DLD1 (cell line): ENCODE measurements around the gene NETO2.
"Not testable (repeated sequence)": the region's sequence is repeated elsewhere in the genome, so short reads cannot be mapped to it uniquely, and the experiment has no call there.

ENCODE experiments used
- in situ Hi-C: cut with HindIII; loops from 2 replicates; pipeline ENCODE4 v1.10.0; 2017; ENCODE audit warnings: low sequenced_read_pairs

Gene NETO2, protein sequence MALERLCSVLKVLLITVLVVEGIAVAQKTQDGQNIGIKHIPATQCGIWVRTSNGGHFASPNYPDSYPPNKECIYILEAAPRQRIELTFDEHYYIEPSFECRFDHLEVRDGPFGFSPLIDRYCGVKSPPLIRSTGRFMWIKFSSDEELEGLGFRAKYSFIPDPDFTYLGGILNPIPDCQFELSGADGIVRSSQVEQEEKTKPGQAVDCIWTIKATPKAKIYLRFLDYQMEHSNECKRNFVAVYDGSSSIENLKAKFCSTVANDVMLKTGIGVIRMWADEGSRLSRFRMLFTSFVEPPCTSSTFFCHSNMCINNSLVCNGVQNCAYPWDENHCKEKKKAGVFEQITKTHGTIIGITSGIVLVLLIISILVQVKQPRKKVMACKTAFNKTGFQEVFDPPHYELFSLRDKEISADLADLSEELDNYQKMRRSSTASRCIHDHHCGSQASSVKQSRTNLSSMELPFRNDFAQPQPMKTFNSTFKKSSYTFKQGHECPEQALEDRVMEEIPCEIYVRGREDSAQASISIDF

DNA sequence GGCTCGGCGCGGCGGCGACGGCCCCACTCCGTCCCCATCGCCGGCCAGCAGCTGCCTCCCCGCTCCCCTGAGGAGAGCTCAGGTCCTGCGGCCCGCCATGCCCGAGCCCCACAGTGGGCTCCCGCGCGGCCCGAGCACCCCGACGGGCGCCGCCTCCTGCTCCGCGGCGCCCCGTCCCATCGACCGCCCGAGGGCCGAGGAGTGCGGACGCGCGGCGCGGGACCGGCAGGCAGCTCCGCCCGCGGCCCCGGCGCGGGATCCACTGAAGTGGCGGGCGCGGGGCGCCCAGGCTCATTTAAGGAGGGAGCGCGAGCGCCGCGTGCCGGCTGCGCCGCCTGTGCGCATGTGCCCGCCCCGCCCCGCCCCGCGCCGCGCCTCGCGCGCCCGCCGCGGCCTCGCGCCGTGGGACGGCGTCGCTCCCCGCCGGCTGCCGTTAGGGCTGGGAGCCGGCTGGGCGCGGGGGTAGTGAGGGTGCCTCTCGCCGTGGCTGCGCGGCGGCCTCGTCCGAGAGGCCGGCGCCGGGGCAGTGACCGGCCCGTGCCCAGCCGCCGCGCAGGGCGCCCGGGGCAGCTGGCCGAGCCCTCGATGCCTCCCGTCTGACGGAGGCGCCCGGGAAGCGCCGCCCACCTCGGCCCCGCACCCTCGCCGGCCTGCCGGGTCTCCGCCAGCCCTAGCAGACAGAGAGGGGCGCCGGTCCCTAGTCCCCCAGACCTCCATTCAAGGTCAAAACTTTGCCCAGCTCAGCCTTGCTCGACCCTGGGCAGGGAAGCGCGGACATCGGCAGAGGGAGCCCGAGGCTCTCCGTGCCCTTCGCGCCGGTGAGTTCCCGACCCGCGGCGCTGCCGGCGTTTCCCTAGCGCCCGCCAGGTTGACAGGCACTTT lies at the start of gene NETO2:
NETO2 (minus strand) TSS at position 269 of the 882 bp plus-strand sequence. CDS start 333 bp downstream, outside the sequence.
- in situ Hi-C loops, result no loop called here

DNA sequence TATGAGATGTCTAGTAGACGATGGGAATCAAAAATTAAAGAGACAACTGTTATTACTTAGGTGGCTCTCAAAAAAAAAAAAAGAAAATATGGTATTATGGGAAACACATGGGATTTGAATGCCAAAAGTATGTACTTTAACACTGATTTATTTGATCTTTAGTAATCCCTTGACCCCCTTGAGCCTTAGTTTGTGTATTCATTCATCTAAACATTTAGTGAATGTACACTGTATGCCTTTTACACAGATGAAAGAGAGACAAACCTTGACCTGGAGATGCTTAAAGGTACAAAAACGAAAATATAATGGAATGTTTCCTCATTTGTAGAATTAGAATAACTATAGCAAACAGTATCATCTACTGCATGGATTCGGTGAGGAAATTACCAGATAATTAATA lies 38.6 kb upstream of the NETO2 start:
- in situ Hi-C loops, result no loop called here

DNA sequence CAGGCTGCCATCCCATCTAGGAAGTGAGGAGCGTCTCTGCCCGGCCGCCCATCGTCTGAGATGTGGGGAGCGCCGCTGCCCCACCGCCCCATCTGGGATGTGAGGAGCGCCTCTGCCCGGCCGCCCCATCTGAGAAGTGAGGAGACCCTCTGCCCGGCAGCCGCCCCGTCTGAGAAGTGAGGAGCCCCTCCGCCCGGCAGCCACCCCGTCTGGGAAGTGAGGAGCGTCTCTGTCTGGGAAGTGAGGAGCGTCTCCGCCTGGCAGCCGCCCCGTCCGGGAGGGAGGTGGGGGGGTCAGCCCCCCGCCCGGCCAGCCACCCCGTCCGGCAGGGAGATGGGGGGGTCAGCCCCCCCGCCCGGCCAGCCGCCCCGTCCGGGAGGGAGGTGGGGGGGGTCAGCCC lies 37.3 kb upstream of the NETO2 start:
- in situ Hi-C loops, result not testable (repeated sequence)

DNA sequence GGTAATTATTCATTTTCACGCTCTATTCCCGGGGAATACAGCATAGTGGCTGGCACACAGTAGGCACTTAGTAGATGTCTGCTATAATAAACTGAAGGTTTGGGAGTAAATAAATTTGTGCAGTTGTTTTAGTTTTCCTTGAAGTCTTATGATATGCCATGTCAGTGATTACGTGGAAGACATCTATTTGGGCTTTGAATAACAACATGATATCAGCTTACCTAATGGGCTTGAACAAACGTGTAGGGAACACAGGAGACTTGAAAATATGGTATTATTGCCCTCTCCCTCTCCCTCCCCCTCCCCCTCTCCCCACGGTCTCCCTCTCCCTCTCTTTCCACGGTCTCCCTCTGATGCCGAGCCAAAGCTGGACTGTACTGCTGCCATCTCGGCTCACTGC lies 36.3 kb upstream of the NETO2 start:
- in situ Hi-C loops, result no loop called here

DNA sequence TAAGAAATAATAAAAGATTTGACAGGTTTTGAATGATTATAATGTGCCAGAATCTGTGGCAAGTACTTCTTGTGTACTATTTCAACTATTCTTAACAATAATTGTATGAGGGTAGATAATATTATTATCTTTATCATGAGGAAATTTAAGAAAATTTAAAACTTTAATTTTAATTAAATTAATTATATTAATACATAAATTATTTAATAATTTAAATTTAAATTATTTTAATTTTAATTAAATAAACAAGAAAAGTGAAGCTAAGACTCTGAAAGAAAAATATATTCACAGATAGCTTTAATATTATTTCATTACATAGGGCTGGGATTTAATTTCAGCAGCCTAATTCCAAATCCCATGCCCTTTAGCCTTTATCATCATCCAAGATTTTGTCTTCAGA lies 31.4 kb upstream of the NETO2 start:
- in situ Hi-C loops, result no loop called here

DNA sequence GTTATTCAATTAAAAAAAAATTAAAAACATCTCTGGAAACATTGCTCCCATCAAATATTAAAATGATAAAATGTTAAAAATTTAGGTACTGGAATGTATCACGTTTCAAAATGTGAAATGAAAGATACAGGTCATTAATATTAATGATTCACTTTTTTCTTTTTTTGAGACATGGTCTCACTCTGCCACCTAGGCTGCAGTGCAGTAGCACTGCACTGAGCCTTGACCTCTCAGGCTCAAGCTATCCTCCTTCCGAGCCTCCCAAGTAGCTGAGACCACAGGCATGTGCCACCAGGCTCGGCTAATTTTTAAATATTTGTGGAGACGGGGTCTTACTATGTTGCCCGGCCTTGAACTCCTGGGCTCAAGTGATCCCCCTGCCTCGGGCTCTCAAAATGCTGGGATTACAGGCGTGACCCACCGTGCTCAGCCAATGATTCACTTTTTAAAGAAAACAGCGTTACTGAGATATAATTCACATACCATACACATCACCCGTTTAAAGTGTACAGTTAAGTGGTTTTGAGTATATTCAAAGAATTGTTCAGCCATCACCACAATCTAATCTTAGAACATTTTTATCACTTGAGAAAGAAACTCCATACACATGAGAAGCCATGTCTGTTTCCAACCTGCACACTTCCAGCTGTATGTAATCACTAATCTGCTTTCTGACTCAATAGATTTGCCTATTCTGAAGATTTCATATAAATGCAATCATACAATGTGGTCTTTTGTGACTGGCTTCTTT lies 19.1 kb upstream of the NETO2 start:
- in situ Hi-C loops, result loop anchor here (25.0 kb wide), 1 partner anchor 699 kb away; no protein-coding TSS in a partner anchor

DNA sequence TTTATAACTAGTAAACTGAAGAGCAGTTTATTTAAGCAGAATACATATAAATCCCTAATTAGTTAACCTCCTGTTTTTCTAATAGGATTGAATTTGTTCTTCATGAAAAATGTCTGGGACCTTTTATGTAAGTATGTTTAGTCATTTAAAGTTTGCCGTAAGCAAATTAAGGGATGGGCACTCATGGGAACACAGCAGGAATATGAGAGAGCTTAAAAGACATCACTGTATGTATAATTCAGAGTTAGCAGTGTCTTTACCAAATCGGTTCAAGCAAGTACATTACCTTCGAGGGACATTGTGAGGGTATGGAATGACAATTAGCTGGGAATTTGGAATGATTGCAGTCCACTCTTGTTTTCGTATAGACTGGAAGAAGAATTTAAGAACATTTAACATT lies 17.7 kb upstream of the NETO2 start:
- in situ Hi-C loops, result loop anchor here (25.0 kb wide), 1 partner anchor 701 kb away; no protein-coding TSS in a partner anchor

DNA sequence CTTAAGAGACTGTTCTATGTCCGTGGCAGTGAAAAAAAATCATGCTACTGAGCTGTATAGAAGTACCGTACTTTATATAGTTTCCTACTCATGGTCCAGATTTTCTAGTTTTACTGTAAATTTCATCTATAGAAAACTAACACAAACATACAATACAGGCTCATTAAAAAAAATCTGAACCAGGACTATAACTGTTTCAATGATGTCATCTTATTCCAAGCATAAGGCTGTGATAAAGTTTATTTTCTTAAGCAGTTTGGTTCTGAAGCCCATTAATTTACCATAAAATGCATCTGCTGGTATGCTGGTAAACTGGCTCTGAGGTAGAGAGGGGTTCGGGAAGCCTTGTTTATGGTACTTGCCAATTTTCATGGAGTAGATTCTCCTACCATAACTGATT lies 16.7 kb upstream of the NETO2 start:
- in situ Hi-C loops, result loop anchor here (25.0 kb wide), 1 partner anchor 702 kb away; no protein-coding TSS in a partner anchor

DNA sequence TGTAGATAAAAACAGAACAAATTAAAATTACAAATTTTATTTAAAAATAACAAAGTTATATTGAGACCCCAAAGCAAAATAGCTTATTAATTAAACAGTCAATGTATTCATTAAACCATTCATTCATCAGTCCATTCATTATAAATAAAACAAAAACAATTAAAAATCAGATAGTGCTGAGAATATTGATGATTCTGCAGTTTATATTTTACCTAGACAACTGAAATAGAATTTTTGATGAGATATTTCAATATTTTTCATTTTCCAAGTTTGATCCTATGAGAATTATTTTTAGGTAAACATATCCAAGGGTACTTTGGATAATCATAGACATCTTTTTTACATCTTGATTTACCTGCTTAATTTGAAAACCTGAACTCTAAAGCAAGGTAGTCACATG lies 15.2 kb upstream of the NETO2 start:
- in situ Hi-C loops, result loop anchor here (25.0 kb wide), 1 partner anchor 703 kb away; no protein-coding TSS in a partner anchor

DNA sequence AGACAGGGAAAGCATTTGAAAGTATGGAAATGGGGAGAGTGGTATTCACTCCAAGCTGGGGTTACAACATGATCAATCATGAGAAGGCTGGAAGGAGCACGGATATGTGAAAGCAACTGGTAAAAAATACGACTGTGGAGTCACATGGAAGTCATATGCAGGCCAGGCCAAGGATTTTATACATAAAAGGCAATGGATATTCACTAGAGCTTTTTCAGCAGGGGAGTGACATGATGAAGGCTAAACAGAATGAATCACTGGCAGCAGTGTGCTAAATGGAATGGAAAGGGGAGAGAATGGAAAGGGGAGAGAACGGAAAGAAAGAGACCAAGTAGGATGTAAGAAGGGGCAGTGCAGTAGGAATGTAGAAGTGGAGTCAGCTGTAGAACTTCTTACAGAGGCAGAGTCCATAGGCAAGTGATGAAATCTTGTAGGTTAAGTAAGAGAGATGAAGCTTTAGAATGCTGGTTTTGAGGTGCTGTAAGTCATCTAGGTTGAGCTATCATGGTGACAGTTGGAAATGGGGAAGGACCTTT lies 13.0 kb upstream of the NETO2 start:
- in situ Hi-C loops, result loop anchor here (25.0 kb wide), 1 partner anchor 706 kb away; no protein-coding TSS in a partner anchor

DNA sequence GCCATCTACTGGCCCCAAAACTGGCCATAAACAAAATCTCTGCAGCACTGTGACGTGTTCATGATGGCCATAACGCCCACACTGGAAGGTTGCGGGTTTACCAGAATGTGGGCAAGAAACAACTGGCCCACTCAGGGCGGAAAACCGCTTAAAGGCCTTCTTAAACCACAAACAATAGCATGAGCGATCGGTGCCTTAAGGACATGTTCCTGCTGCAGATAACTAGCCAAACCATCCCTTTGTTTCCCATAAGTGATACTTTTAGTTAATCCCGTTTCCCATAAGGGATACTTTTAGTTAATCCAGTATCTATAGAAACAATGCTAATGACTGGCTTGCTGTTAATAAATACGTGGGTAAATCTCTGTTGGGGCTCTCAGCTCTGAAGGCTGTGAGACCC lies 8.8 kb upstream of the NETO2 start:
- in situ Hi-C loops, result loop anchor here (25.0 kb wide), 1 partner anchor 710 kb away; no protein-coding TSS in a partner anchor

DNA sequence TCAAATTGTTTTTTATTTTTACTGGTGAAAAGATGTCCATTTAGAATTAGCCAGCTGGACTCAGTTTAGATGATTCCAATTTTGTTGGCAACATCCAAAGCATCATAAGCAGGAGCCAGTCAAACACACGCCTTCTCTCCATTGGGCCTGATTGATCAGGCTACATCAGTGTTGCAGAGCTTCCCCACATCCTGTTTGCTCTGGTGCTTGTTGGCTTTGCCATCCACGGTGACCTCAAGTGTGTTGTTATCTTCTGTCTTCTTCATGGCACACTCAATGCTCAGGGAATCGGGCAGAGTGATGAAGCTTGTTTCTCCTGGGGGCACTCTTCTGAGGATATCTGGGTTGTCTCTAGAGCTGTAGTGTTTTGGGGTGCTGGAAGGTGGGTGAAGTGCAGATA lies 6.3 kb upstream of the NETO2 start:
- in situ Hi-C loops, result loop anchor here (25.0 kb wide), 1 partner anchor 712 kb away; no protein-coding TSS in a partner anchor

DNA sequence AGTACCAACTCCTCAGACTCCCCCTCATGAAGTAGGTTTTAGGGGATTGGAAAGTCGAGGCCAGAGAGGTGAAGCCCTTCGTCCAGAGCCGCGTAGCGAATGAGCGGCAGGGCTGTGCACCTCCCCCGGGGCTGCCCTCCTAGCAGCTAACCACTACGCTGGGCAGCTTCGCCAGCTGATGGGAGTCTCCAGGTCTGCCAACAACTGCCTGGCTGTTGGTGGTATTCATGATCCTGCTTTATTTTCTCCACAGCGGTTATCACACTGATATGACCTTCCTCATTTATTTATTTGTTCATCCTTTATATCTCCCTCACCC lies 773 bp upstream of the NETO2 start:
- in situ Hi-C loops, result no loop called here

DNA sequence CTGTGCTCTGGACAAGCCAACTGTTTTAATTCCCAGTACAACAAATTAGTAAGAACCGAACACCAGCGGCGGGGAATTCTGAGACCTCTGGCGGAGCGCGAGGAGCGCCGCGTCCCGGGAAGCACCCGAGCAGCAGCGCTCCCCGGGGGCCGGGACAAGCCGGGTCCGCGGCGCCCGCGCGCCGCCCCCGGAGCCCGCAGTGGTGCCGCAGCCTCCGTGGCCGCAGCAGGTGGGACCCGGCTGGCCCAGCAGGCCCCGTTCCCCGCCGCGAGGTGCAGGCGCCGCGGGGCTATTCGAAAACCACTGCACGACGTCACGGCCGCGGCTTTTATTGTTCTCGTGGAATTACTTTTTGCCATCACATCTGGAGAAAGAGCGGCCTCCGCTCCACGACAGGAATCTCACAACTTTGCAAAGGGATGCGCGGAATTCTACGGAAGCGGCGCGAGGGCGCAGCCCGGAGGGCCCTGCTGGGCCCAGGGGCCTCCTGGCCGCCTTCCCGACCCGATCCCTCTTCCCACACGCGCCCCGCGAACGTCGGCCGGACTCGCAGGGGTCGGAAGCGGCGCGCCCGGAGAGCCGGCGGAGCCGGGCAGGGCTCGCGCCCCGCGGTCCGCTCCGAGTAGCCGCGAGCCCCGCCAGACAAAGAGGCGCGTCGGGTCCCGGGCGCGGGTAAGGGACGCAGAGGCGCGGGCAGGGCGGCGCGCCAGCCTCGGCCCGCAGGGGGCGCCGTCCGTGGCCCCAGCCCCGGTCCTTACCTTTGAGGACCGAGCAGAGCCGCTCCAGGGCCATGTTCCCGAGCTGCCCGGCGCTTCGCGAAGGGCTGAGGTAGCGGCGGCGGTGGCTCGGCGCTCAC lies 696 bp downstream of the NETO2 start:
- in situ Hi-C loops, result no loop called here

DNA sequence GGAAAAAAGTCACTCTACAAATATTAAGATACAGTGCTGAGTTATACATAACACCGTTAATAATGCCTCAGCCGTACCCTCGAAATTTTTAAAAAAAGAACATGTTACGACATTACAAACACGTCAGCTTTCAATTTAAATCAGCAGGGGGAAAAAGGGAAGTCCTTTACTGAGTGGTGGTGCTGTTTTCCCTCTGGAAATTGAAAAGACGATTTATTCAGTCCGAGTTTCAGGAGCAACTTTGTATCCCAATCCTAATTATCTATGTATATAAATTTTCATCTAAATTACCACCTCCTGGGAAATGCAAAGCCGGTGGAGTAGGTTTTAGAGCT lies 1.3 kb downstream of the NETO2 start:
- in situ Hi-C loops, result no loop called here

DNA sequence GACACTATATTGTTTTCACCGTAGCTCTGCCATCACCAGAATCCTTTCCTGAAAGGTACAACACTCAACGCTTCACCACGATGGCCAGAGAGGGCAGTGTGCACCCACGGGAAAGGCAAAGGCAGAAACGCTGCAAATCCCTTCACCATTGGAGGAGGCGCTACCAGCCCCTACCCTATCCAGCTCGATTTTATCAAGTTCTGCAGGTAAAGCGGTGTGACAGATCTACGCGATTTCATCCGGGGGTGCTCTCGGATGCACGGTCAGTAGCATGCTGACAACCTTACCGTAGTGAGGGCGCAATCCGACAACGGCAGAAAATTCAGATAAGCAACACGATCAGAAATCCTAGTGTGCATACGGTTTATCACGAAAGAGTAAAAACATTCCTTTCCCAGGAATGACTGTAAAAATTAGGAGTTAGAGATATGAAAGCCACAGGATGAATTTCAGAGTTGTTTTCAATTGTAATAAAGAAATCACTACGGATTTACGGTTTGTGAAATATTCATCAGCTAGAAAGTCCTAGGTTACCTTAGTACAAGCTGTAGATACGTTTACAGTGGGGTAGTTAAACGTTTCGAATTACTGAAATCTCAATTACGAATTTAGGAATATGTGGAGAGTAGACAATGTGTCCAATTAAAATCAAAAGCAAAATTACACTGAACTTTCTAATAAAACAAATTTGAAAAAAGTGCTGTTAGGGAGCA lies 1.8 kb downstream of the NETO2 start:
- in situ Hi-C loops, result no loop called here

DNA sequence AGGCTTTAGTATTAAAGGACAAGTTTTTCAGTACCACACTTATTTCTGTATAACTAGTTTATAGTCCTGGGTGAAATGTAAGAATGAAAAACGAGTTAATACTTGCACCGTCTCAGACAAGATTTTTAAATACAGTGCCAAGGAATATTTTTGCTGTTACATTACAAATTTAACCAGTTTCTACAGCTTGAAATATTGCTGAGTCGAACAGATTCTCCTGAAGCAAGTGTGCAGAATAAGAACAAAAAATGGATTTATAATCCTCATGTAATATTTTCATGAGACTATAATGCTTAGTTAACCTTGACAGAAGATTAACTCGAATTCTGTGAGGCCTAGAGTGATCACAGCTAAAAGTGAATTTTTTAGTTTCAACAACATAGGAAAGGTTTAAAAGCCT lies 3.1 kb downstream of the NETO2 start:
- in situ Hi-C loops, result no loop called here

DNA sequence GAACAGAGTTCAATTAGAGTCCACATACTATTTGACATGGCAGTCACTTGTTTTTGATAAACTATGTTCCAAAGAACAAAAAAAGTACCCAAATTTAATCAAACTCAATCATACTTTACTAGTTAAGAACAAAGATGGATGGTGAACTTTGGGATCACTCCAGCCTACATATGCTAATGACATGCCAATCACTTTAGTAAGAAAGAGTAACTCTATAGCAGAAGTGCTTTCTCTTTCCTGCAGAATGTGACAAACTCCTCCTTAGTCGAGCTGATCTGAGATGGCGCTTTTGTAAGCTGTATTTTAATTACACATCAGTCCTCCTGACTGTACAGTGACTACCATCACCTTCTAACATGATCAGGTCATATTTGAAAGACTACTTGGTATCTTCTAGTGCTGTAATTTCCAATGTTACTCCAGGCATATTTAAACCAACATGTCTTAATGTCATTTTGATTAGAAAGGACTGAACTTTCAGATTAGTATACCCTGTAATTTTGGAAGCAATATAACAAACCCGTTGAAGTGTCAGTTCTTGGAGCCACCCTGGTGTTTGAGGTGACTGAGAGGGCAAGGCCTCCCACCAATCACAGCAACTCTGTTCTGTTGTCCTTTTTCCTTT lies 4.1 kb downstream of the NETO2 start:
- in situ Hi-C loops, result no loop called here

DNA sequence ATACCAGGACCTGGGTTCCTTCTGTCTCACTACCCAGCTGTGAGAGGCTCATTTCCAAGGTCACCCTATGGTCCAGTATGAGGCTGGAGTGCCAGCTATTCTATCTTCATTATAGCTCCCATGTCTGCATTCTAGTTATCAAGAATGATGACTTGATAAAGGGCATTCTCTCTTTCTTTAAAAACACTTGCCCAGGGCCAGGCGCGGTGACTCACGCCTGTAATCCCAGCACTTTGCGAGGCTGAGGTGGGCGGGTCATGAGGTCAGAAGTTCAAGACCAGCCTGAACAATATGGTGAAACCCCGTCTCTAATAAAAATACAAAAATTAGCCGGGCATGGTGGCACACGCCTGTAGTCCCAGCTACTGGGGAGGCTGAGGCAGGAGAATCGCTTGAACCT lies 5.8 kb downstream of the NETO2 start:
- in situ Hi-C loops, result not testable (repeated sequence)
